GM18508 (cell line): Measurements from ENCODE around the gene ATP6AP1.

ENCODE experiments used
- ATAC-seq: cut with Tn5 transposase; IDR thresholded peaks from one replicate; pipeline ENCODE4 v1.9.1; 2021; ENCODE audit warnings: moderate number of reproducible peaks; ENCODE audit not compliant: insufficient read depth, unreplicated experiment

Gene ATP6AP1

GRCh38 chrX:154485150-154486051, 56.9 kb downstream of the ATP6AP1 start:
- ATAC-seq: no peak

- no peak for ATAC-seq
Observed at GRCh38 chrX:154486052-154486395, 57.5 kb downstream of the ATP6AP1 start.
